ENCODE data around the gene GET3.

The GET3 gene

GRCh38 chr19:12754465-12755196 lies 17.3 kb downstream of the GET3 start:
- no peak for DNase-seq

GRCh38 chr19:12756150-12756883 lies 19.0 kb downstream of the GET3 start:
- DNase-seq: no peak

GRCh38 chr19:12757544-12758274 lies 20.4 kb downstream of the GET3 start:
- peak; percentile 67 for DNase-seq

- no peak for DNase-seq
Observed at GRCh38 chr19:12759686-12760085, 22.4 kb downstream of the GET3 start.

GRCh38 chr19:12763100-12763499 lies 25.8 kb downstream of the GET3 start:
- no peak for DNase-seq

- DNase-seq: no peak
Observed at GRCh38 chr19:12764698-12765097, 27.4 kb downstream of the GET3 start.

- no peak for DNase-seq
Observed at GRCh38 chr19:12766051-12766521, 28.8 kb downstream of the GET3 start.

GRCh38 chr19:12767150-12767549 lies 29.9 kb downstream of the GET3 start:
- DNase-seq: no peak

- DNase-seq: no peak
Observed at GRCh38 chr19:12767666-12768065, 30.4 kb downstream of the GET3 start.

GRCh38 chr19:12769689-12770088 lies 32.4 kb downstream of the GET3 start:
- DNase-seq: peak; percentile 70

- DNase-seq: no peak
Observed at GRCh38 chr19:12770922-12771321, 33.6 kb downstream of the GET3 start.

GRCh38 chr19:12772323-12772722 lies 35.0 kb downstream of the GET3 start:
- no peak for DNase-seq

GRCh38 chr19:12773571-12773970 lies 36.3 kb downstream of the GET3 start:
- DNase-seq: no peak

- DNase-seq: peak; percentile 40
Observed at GRCh38 chr19:12774588-12775555, 37.6 kb downstream of the GET3 start, which contains the start of gene HOOK2. Gene HOOK2, minus strand, starts transcription at chr19:12775552. Its CDS starts 103 bp downstream, at chr19:12775449.

- peak; percentile 83 for DNase-seq
Observed at GRCh38 chr19:12777217-12778016, 40.1 kb downstream of the GET3 start.

- peak; percentile 48 for DNase-seq
Observed at GRCh38 chr19:12778017-12778904, 41.0 kb downstream of the GET3 start.

GRCh38 chr19:12778905-12779161 lies 41.5 kb downstream of the GET3 start:
- no peak for DNase-seq

- DNase-seq: no peak
Observed at GRCh38 chr19:12779162-12779993, 42.1 kb downstream of the GET3 start.

- no peak for DNase-seq
Observed at GRCh38 chr19:12782174-12782423, 44.8 kb downstream of the GET3 start.
